H9 (cell line): ENCODE results near the gene WNT10A. TPM values are rescaled to one million over a fixed set of nuclear protein-coding genes. Genes with fewer than 3 reads are reported as not detected.

Source experiments
- DNase-seq: peaks from one replicate; pipeline ENCODE4 v3.0.0-alpha.2; 2017
- H2AFZ ChIP-seq: one replicate; pipeline ENCODE4 v1.6.1; 2013; ENCODE audit warnings: mild to moderate bottlenecking, low read length, control low read depth, moderate library complexity
- H2AK5ac ChIP-seq: 2 replicates; pipeline ENCODE4 v1.6.1; 2013; ENCODE audit warnings: low read length, control low read depth, mixed read lengths; ENCODE audit not compliant: insufficient read length
- H2BK120ac ChIP-seq: one replicate; pipeline ENCODE4 v1.6.1; 2013; ENCODE audit warnings: low read depth, mild to moderate bottlenecking, low read length, control low read depth, inconsistent platforms; ENCODE audit not compliant: poor library complexity, severe bottlenecking
- H2BK12ac ChIP-seq: 2 replicates; pipeline ENCODE4 v1.6.1; 2013; ENCODE audit warnings: low read length, control low read depth, mixed read lengths, low read depth; ENCODE audit not compliant: insufficient read length
- H2BK15ac ChIP-seq: 2 replicates; pipeline ENCODE4 v1.6.1; 2013; ENCODE audit warnings: low read depth, low read length, control low read depth
- H2BK20ac ChIP-seq: one replicate; pipeline ENCODE4 v1.6.1; 2013; ENCODE audit warnings: low read depth, mild to moderate bottlenecking, low read length, control low read depth, inconsistent platforms; ENCODE audit not compliant: poor library complexity, severe bottlenecking
- H2BK5ac ChIP-seq: 2 replicates; pipeline ENCODE4 v1.6.1; 2013; ENCODE audit warnings: low read length, control low read depth, mixed read lengths; ENCODE audit not compliant: insufficient read length
- H3K14ac ChIP-seq: 2 replicates; pipeline ENCODE4 v1.6.1; 2013; ENCODE audit warnings: low read length, control low read depth; ENCODE audit not compliant: insufficient read depth
- H3K18ac ChIP-seq: 2 replicates; pipeline ENCODE4 v1.6.1; 2013; ENCODE audit warnings: low read depth, mild to moderate bottlenecking, mixed read lengths, low read length, control low read depth; ENCODE audit not compliant: insufficient read length
- H3K23ac ChIP-seq: 2 replicates; pipeline ENCODE4 v1.6.1; 2013; ENCODE audit warnings: low read length, control low read depth, mixed read lengths, low read depth; ENCODE audit not compliant: insufficient read length
- H3K23me2 ChIP-seq: 2 replicates; pipeline ENCODE4 v1.6.1; 2013; ENCODE audit warnings: low read depth, mild to moderate bottlenecking, mixed read lengths, low read length, control low read depth; ENCODE audit not compliant: insufficient read length, poor library complexity, severe bottlenecking
- H3K27ac ChIP-seq: 2 replicates; pipeline ENCODE4 v1.5.1; 2013; ENCODE audit warnings: low read length, control low read depth, mixed read lengths, low read depth; ENCODE audit not compliant: insufficient read length
- H3K27me3 ChIP-seq: 2 replicates; pipeline ENCODE4 v1.6.1; 2013; ENCODE audit warnings: low read length, control low read depth, inconsistent platforms; ENCODE audit not compliant: insufficient read depth
- H3K4ac ChIP-seq: 2 replicates; pipeline ENCODE4 v1.6.1; 2013; ENCODE audit warnings: low read depth, mild to moderate bottlenecking, control low read depth, inconsistent platforms, low read length, moderate library complexity
- H3K4me1 ChIP-seq: 2 replicates; pipeline ENCODE4 v1.6.1; 2013; ENCODE audit warnings: low read length, control low read depth, inconsistent platforms; ENCODE audit not compliant: insufficient read depth
- H3K4me2 ChIP-seq: 2 replicates; pipeline ENCODE4 v1.6.1; 2013; ENCODE audit warnings: low read length, control low read depth, mixed read lengths; ENCODE audit not compliant: insufficient read length, insufficient read depth
- H3K56ac ChIP-seq: 2 replicates; pipeline ENCODE4 v1.6.1; 2013; ENCODE audit warnings: low read depth, mild to moderate bottlenecking, mixed read lengths, low read length, control low read depth; ENCODE audit not compliant: insufficient read length
- H3K79me1 ChIP-seq: 2 replicates; pipeline ENCODE4 v1.6.1; 2013; ENCODE audit warnings: low read depth, mild to moderate bottlenecking, moderate library complexity, low read length, control low read depth, inconsistent platforms; ENCODE audit not compliant: insufficient read depth, poor library complexity, severe bottlenecking
- H3K79me2 ChIP-seq: 2 replicates; pipeline ENCODE4 v1.6.1; 2013; ENCODE audit warnings: low read length, control low read depth, inconsistent platforms; ENCODE audit not compliant: insufficient read depth
- H3K9ac ChIP-seq: 2 replicates; pipeline ENCODE4 v1.6.1; 2013; ENCODE audit warnings: low read length, control low read depth, mixed read lengths; ENCODE audit not compliant: insufficient read length; ENCODE audit errors: extremely low read depth
- H3K9me3 ChIP-seq: one replicate; pipeline ENCODE4 v1.6.1; 2013; ENCODE audit warnings: low read depth, low read length, inconsistent platforms; ENCODE audit not compliant: control insufficient read depth
- H3T11ph ChIP-seq: one replicate; pipeline ENCODE4 v1.6.1; 2013; ENCODE audit warnings: mild to moderate bottlenecking, low read length, control low read depth, inconsistent platforms
- H4K20me1 ChIP-seq: one replicate; pipeline ENCODE4 v1.6.1; 2013; ENCODE audit not compliant: control insufficient read depth, insufficient read length, insufficient read depth
- H4K5ac ChIP-seq: 2 replicates; pipeline ENCODE4 v1.6.1; 2013; ENCODE audit warnings: low read depth, mild to moderate bottlenecking, mixed read lengths, low read length, control low read depth; ENCODE audit not compliant: insufficient read length
- H4K8ac ChIP-seq: replicated peaks from 2 replicates; pipeline ENCODE4 v1.6.1; 2013; ENCODE audit warnings: low read length, control low read depth, mixed read lengths, low read depth; ENCODE audit not compliant: insufficient read length
- H4K91ac ChIP-seq: 2 replicates; pipeline ENCODE4 v1.6.1; 2013; ENCODE audit warnings: low read depth, mild to moderate bottlenecking, moderate library complexity, mixed read lengths, low read length, control low read depth; ENCODE audit not compliant: insufficient read length
- H3K27ac Mint-ChIP-seq, 3 experiments: 2 replicates in 2 of 3; 3 replicates in 1 of 3; pipeline ENCODE4 v1.8.0; 2020 to 2021; ENCODE audit warnings: mixed read lengths in 3 of 3, mild to moderate bottlenecking in 1 of 3, moderate library complexity in 1 of 3
- H3K27me3 Mint-ChIP-seq: 2 replicates; pipeline ENCODE4 v1.8.0; 2021; ENCODE audit warnings: low read depth, mild to moderate bottlenecking, moderate library complexity, mixed read lengths
- H3K36me3 Mint-ChIP-seq, 3 experiments: 2 replicates in 2 of 3; 3 replicates in 1 of 3; pipeline ENCODE4 v1.8.0; 2020 to 2021; ENCODE audit warnings: low read depth in 3 of 3, mixed read lengths in 3 of 3; ENCODE audit not compliant: insufficient read depth in 1 of 3
- H3K4me1 Mint-ChIP-seq, 2 experiments: 2 replicates each; pipeline ENCODE4 v1.8.0; 2020; ENCODE audit warnings: mixed read lengths in 2 of 2
- H3K4me3 Mint-ChIP-seq, 2 experiments: 2 replicates in 1 of 2; 3 replicates in 1 of 2; pipeline ENCODE4 v1.8.0; 2020 to 2021; ENCODE audit warnings: mild to moderate bottlenecking in 2 of 2, mixed read lengths in 2 of 2, moderate library complexity in 1 of 2
- H3K9me3 Mint-ChIP-seq, 2 experiments: 2 replicates in 1 of 2; 3 replicates in 1 of 2; pipeline ENCODE4 v1.8.0; 2020; ENCODE audit warnings: mild to moderate bottlenecking in 2 of 2, mixed read lengths in 2 of 2, moderate library complexity in 1 of 2
- whole genome bisulfite sequencing: extraction: QIAGEN DNeasy Blood & Tissue Kit; methylation state at CpG from one replicate; pipeline ENCODE4 v1.1.7; 2013; ENCODE audit warnings: missing lambda C conversion rate, low lambda C conversion rate, mixed read lengths; ENCODE audit not compliant: insufficient read length; ENCODE audit errors: extremely low coverage; 5-methylcytosine and 5-hydroxymethylcytosine counted together
- total RNA-seq: library from RNA; stranded (reverse); gene quantifications from 2 replicates; pipeline ENCODE4 v1.2.1, GENCODE V29; 2021
- TF ChIP-seq, protein P1 (sequence below): fragments of 200-600 bp; sonication (generic); conservative IDR thresholded peaks from 3 replicates; pipeline ENCODE4 v1.8.0; 2021; ENCODE audit warnings: antibody characterized with exemption, mild to moderate bottlenecking

Gene WNT10A
- total RNA-seq, 1 experiment from 2014 or later = not detected

DNA sequence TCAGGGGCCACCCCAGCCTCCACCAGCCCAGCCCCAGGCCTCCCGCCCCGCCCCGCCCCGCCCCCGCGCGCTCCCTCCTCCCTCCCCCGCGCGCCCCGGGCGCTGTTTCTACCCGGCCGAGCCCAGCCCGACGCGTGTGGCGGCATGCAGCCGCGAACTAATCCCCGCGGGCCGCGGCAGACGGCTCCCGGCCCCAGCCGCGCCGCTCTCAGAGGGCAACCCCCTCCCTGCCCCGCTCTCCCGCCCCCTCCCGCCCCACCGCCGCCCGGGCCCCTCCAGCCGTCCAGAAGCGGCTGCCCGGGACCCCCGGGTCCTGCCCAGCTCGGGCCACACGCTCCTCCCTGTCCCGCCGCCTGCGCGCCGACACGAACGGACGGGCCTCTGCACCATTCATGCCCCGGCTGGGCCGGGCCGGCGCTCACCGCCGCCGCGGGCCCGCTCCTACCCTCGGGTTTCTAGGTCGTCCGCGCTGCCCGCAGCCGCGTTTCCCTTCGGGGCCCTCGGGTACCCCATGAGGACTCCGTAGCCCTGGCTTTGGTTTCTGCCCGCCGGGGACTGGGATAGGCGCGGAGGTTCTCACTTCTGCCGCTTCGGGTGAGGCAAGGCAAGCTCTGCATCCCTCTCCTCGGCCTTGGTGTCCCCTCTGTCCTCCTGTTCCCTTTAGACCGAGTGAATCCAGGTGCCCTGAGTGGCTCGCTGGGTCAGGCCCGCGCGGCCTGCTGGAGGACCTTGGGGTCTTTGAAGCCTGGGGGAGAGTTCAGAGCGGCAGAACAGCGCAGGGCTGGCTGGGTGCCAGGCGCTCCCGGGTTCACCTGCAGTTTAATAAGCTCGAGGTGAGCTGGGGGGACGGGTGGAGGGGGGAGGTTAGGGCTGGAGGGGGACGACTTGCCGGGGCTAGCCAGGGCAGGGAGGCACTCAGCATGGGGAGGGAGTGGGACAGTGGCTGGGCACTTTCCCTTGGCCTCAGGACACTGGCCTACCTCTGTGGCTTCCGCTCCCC, 3.1 kb downstream of the WNT10A start:
- no peak overlapping the region for H4K91ac ChIP-seq
- H2AK5ac ChIP-seq = no peak overlapping the region
- TF ChIP-seq, protein P1, sequence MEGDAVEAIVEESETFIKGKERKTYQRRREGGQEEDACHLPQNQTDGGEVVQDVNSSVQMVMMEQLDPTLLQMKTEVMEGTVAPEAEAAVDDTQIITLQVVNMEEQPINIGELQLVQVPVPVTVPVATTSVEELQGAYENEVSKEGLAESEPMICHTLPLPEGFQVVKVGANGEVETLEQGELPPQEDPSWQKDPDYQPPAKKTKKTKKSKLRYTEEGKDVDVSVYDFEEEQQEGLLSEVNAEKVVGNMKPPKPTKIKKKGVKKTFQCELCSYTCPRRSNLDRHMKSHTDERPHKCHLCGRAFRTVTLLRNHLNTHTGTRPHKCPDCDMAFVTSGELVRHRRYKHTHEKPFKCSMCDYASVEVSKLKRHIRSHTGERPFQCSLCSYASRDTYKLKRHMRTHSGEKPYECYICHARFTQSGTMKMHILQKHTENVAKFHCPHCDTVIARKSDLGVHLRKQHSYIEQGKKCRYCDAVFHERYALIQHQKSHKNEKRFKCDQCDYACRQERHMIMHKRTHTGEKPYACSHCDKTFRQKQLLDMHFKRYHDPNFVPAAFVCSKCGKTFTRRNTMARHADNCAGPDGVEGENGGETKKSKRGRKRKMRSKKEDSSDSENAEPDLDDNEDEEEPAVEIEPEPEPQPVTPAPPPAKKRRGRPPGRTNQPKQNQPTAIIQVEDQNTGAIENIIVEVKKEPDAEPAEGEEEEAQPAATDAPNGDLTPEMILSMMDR = no peak
- H3K79me2 ChIP-seq = no peaks in the 10 kb centered on the region
- no peak overlapping the region for H3K23ac ChIP-seq
- H3K4me2 ChIP-seq = peak overlapping the region; percentile 16
- H4K8ac ChIP-seq = no peak overlapping the region
- no peak overlapping the region for H2BK5ac ChIP-seq
- H3K4ac ChIP-seq = no peak overlapping the region
- Mint-ChIP-seq H3K9me3 (peaks cover 2 to 5% of the 10 kb centered on the region in 2 experiments; a peak in 4 of 5 replicates), H3K36me3 (no peaks in the 10 kb centered on the region; a peak in 1 of 7 replicates), H3K27me3 (peaks cover 94% of the 10 kb centered on the region), H3K4me3 (peak overlapping the region; percentile 25 to 66), H3K4me1 (peaks cover 10 to 20% of the 10 kb centered on the region in 2 experiments), H3K27ac (no peak overlapping the region)
- no CpG with 5 or more reads among the region's 89 CpGs for WGBS
- peaks cover 2% of the 10 kb centered on the region for H4K20me1 ChIP-seq
- no peak overlapping the region for H2BK20ac ChIP-seq
- H3K14ac ChIP-seq = peak overlapping the region; percentile 5; the same call in 1 of the 2 replicates
- H3K9ac ChIP-seq = no peak overlapping the region
- H2BK120ac ChIP-seq = no peak overlapping the region
- H3K27ac ChIP-seq = no peak overlapping the region
- H3K79me1 ChIP-seq = no peaks in the 10 kb centered on the region
- no peak for DNase-seq
- H3K27me3 ChIP-seq = peaks cover 83% of the 10 kb centered on the region
- no peak overlapping the region for H3K56ac ChIP-seq
- no peaks in the 10 kb centered on the region for H3K23me2 ChIP-seq
- no peak overlapping the region for H3K18ac ChIP-seq
- no peak overlapping the region for H4K5ac ChIP-seq
- no peaks in the 10 kb centered on the region for H3K4me1 ChIP-seq
- H2BK15ac ChIP-seq = no peak overlapping the region
- no peaks in the 10 kb centered on the region for H3K9me3 ChIP-seq
- no peak overlapping the region for H2AFZ ChIP-seq
- no peak overlapping the region for H2BK12ac ChIP-seq
- H3T11ph ChIP-seq = no peak overlapping the region
